Natural killer cell treated with Interleukin-12 subunit alpha and Interleukin-12 subunit beta and Interleukin-15 and Interleukin-18, amount 100 ng/mL, for 72 hours (primary cell): ENCODE measurements around the gene SPATA31D3. TPM values are rescaled to one million over a fixed set of nuclear protein-coding genes. Genes with fewer than 3 reads are reported as not detected.
"Not testable (repeated sequence)": the region's sequence is repeated elsewhere in the genome, so short reads cannot be mapped to it uniquely, and the experiment has no call there.

ENCODE experiments used
- ATAC-seq, 2 donors: fragments of 150-1000 bp; cut with Tn5 transposase in 1 of 2; sonication (Bioruptor Pico), chemical (Tn5 transposase) in 1 of 2; 2 replicates each; pipeline ENCODE4 v1.10.0; 2021
- DNase-seq: peaks from one replicate; pipeline ENCODE4 v3.0.0; 2022; ENCODE audit warnings: low spot score
- H3K27ac Mint-ChIP-seq, 2 donors: 1 replicate in 1 of 2; 2 replicates in 1 of 2; pipeline ENCODE4 v1.8.0; 2022; ENCODE audit warnings: mixed read lengths in 2 of 2, mild to moderate bottlenecking in 1 of 2, moderate library complexity in 1 of 2
- H3K27me3 Mint-ChIP-seq, 2 donors: 1 replicate in 1 of 2; 2 replicates in 1 of 2; pipeline ENCODE4 v1.8.0; 2022; ENCODE audit warnings: mixed read lengths in 2 of 2
- H3K36me3 Mint-ChIP-seq: one replicate; pipeline ENCODE4 v1.8.0; 2022; ENCODE audit warnings: mixed read lengths
- H3K4me1 Mint-ChIP-seq, 2 donors: 1 replicate in 1 of 2; 2 replicates in 1 of 2; pipeline ENCODE4 v1.8.0; 2022; ENCODE audit warnings: low read depth in 2 of 2, mixed read lengths in 2 of 2, mild to moderate bottlenecking in 1 of 2
- H3K4me3 Mint-ChIP-seq: one replicate; pipeline ENCODE4 v1.8.0; 2022; ENCODE audit warnings: mixed read lengths
- H3K9me3 Mint-ChIP-seq: 2 replicates; pipeline ENCODE4 v1.8.0; 2022; ENCODE audit warnings: mixed read lengths
- total RNA-seq, 2 donors: library from RNA; stranded (reverse); gene quantifications; one replicate each; pipeline ENCODE4 v1.2.3, GENCODE V29; 2022

The SPATA31D3 gene
- total RNA-seq, 2 donors from 2014 or later: not detected

DNA sequence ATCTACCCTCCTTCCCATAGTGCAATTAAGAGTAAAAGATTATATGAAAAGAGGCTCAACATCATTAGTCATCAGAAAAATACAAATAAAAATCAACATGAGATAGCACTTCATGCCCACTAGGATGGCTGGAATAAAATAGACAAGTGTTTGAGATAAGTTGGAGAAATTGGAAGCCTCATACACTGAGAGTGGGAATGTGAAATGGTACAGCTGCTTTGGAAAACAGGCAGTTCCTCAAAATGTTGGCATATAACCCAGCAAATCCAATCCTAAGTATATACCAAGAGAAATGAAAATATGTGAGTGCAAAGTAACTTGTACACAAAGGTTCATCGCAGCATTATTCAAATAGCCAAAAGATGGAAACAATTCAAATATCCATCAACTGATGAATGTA, 9.8 kb downstream of the SPATA31D3 start:
- ATAC-seq: no peak
- DNase-seq: no peak
- H3K36me3 Mint-ChIP-seq: peaks cover 18% of the 10 kb centered on the region
- no peak overlapping the region for H3K4me3 Mint-ChIP-seq
- no peaks in the 10 kb centered on the region for H3K4me1 Mint-ChIP-seq
- H3K27me3 Mint-ChIP-seq: peaks cover 2 to 5% of the 10 kb centered on the region in 2 donors
- H3K27ac Mint-ChIP-seq: no peak overlapping the region
- H3K9me3 Mint-ChIP-seq: peaks cover 19% of the 10 kb centered on the region

DNA sequence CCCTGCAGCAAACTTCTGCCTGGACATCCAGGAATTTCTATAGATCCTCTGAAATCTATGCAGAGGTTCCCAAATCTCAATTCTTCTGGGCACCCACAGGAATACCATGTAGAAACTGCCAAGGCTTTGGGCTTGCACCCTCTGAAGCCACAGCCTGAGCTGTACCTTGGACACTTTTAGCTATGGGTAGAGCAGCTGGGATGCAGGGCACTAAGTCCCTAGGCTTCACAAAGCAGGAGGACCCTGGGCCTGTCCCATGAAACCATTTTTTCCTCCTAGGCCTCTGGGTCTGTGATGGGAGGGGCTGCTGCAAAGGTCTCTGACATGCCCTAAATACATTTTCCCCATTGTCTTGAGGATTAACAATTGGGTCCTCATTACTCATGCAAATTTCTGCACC, 12.3 kb downstream of the SPATA31D3 start:
- Mint-ChIP-seq H3K36me3 (peaks cover 18% of the 10 kb centered on the region), H3K4me1 (no peaks in the 10 kb centered on the region), H3K27me3 (peaks cover 4 to 5% of the 10 kb centered on the region in 2 donors), H3K9me3 (peaks cover 19% of the 10 kb centered on the region), H3K27ac (no peak overlapping the region), H3K4me3 (no peak overlapping the region)
- DNase-seq (no peak), ATAC-seq (no peak)

- no peaks in the 10 kb centered on the region for H3K4me1 Mint-ChIP-seq
- H3K27me3 Mint-ChIP-seq: peaks cover 0 to 3% of the 10 kb centered on the region in 2 donors
- H3K9me3 Mint-ChIP-seq: peaks cover 2% of the 10 kb centered on the region
- no peaks in the 10 kb centered on the region for H3K36me3 Mint-ChIP-seq
- DNase-seq: no peak
- no peak overlapping the region for H3K4me3 Mint-ChIP-seq
- ATAC-seq: peak in 1 of 2 donors; percentile 15
- H3K27ac Mint-ChIP-seq: no peak overlapping the region
Measured at GRCh38 chr9:81964218-81965171, 21.2 kb downstream of the SPATA31D3 start.

- no peak for DNase-seq
Measured at GRCh38 chr9:81968026-81968425, 24.7 kb downstream of the SPATA31D3 start.

GRCh38 chr9:81969971-81970370, 26.7 kb downstream of the SPATA31D3 start:
- no peaks in the 10 kb centered on the region for H3K36me3 Mint-ChIP-seq
- peaks cover 7% of the 10 kb centered on the region for H3K9me3 Mint-ChIP-seq
- H3K4me1 Mint-ChIP-seq: no peaks in the 10 kb centered on the region
- no peak overlapping the region for H3K4me3 Mint-ChIP-seq
- H3K27me3 Mint-ChIP-seq: peaks cover 0 to 4% of the 10 kb centered on the region in 2 donors
- no peak for DNase-seq
- ATAC-seq: no peak
- no peak overlapping the region for H3K27ac Mint-ChIP-seq

More at GRCh38 chr9:81968026-81968425, 24.7 kb downstream of the SPATA31D3 start:
- Mint-ChIP-seq H3K4me3 (no peak overlapping the region), H3K9me3 (peaks cover 7% of the 10 kb centered on the region), H3K27me3 (peaks cover 0 to 7% of the 10 kb centered on the region in 2 donors), H3K36me3 (no peaks in the 10 kb centered on the region), H3K27ac (no peak overlapping the region), H3K4me1 (no peaks in the 10 kb centered on the region)
- no peak for ATAC-seq

DNA sequence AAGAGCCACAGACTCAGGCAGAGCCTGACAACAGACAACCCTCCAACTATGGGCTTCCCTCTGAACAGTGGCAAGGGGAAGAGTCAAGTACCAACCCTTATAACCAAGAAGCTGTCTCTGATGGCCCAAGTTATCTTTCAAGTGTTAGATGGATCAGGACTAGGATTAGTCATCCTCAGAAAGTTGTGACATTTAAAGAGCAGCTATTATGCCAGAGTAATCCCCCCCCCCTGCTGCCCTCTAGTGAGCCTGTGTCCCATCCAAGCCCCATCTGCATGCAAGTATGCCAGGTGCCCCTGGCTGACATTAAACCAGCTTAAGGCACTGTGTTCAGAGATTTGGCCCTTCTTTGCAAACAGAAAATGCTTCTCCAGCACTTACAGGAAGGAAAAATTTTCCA, 28.4 kb downstream of the SPATA31D3 start:
- Mint-ChIP-seq H3K9me3 (peaks cover 7% of the 10 kb centered on the region), H3K36me3 (no peaks in the 10 kb centered on the region), H3K27ac (no peak overlapping the region), H3K27me3 (peaks cover 0 to 4% of the 10 kb centered on the region in 2 donors), H3K4me3 (no peak overlapping the region), H3K4me1 (no peaks in the 10 kb centered on the region)
- DNase-seq (no peak), ATAC-seq (no peak)

- ATAC-seq: no peak
- Mint-ChIP-seq H3K27me3 (peaks cover 0 to 4% of the 10 kb centered on the region in 2 donors), H3K4me1 (no peaks in the 10 kb centered on the region), H3K27ac (no peak overlapping the region), H3K4me3 (no peak overlapping the region), H3K9me3 (peaks cover 5% of the 10 kb centered on the region), H3K36me3 (no peaks in the 10 kb centered on the region)
- DNase-seq: no peak
Measured at GRCh38 chr9:81974764-81975163, 31.5 kb downstream of the SPATA31D3 start.

DNA sequence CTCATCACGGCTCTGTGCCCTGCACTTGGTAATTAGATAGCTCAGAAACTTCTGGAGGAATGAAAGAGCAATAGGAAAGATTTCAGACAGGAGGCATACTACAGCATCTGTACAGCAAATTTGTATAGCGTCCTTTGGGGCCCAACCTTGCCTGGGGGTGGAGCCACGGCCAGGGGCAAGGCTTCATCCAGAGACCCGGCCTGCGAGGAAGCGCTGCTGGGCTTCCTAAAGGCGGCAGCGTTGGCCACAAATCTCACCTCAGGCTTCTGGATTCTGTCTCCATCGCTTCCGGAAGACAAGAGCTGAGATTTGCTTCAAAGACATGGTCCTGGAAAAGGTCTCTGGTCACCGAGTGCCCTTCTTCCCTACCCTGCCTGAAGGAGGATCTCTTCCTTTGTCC, 33.1 kb downstream of the SPATA31D3 start:
- H3K9me3 Mint-ChIP-seq: no peaks in the 10 kb centered on the region
- no peak overlapping the region for H3K27ac Mint-ChIP-seq
- no peaks in the 10 kb centered on the region for H3K4me1 Mint-ChIP-seq
- H3K4me3 Mint-ChIP-seq: no peak overlapping the region
- DNase-seq: no peak
- no peak for ATAC-seq
- peaks cover 0 to 8% of the 10 kb centered on the region in 2 donors for H3K27me3 Mint-ChIP-seq
- H3K36me3 Mint-ChIP-seq: no peaks in the 10 kb centered on the region

- ATAC-seq (no peak), DNase-seq (no peak)
- no peaks in the 10 kb centered on the region for H3K9me3 Mint-ChIP-seq
- no peak overlapping the region for H3K27ac Mint-ChIP-seq
- no peak overlapping the region for H3K4me3 Mint-ChIP-seq
- no peaks in the 10 kb centered on the region for H3K4me1 Mint-ChIP-seq
- peaks cover 0 to 8% of the 10 kb centered on the region in 2 donors for H3K27me3 Mint-ChIP-seq
- no peaks in the 10 kb centered on the region for H3K36me3 Mint-ChIP-seq
Measured at GRCh38 chr9:81979196-81979595, 35.9 kb downstream of the SPATA31D3 start.

GRCh38 chr9:81980568-81980967, 37.3 kb downstream of the SPATA31D3 start:
- Mint-ChIP-seq H3K36me3 (no peaks in the 10 kb centered on the region), H3K4me3 (no peak overlapping the region), H3K27ac (no peak overlapping the region), H3K27me3 (peaks cover 0 to 8% of the 10 kb centered on the region in 2 donors), H3K4me1 (no peaks in the 10 kb centered on the region), H3K9me3 (no peaks in the 10 kb centered on the region)
- DNase-seq (no peak), ATAC-seq (no peak)

DNA sequence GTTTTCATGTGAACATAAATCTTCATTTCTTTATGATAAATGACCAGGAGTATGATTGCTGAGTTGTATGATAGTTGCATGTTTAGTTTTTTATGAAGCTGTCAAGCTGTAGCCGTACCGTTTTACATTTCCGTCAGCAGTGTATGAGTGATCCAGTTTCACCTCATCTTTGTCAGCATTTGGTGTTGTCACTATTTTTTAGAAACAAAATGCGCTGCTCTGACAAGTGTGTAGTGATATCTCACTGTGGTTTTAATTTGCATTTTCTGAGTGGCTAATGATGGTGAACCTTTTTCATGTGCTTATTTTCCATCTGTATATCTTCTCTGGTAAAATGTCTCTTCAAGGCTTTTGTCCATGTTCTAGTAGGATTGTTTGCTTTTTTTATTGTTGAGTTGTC, 38.6 kb downstream of the SPATA31D3 start:
- no peaks in the 10 kb centered on the region for H3K9me3 Mint-ChIP-seq
- DNase-seq (no peak), ATAC-seq (no peak)
- H3K36me3 Mint-ChIP-seq: no peaks in the 10 kb centered on the region
- H3K27me3 Mint-ChIP-seq: peaks cover 0 to 8% of the 10 kb centered on the region in 2 donors
- H3K4me3 Mint-ChIP-seq: no peak overlapping the region
- H3K27ac Mint-ChIP-seq: no peak overlapping the region
- no peaks in the 10 kb centered on the region for H3K4me1 Mint-ChIP-seq

- Mint-ChIP-seq H3K4me3 (no peak overlapping the region), H3K27ac (no peak overlapping the region), H3K36me3 (no peaks in the 10 kb centered on the region), H3K27me3 (peaks cover 0 to 8% of the 10 kb centered on the region in 2 donors), H3K9me3 (no peaks in the 10 kb centered on the region), H3K4me1 (no peaks in the 10 kb centered on the region)
- no peak for DNase-seq
- no peak for ATAC-seq
Measured at GRCh38 chr9:81984928-81985327, 41.6 kb downstream of the SPATA31D3 start.

DNA sequence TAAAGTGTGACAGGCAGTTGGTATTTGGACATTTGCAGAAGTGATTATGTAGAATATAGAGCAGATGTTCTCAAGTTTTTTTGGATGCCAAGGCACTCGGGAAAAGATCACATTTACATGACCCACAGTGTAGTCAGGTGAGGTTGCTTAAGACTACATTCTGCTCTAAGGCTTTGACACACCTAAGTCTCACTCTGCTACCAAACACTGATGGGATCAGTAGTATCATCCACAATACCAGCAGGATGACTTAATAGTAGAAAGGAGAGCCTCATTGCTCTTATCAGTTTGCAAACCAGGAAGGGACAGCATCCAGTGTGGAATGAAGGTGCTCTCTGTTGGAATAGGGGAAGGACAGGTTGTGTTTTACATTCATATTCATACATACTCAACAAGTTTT, 42.8 kb downstream of the SPATA31D3 start:
- H3K9me3 Mint-ChIP-seq: no peaks in the 10 kb centered on the region
- H3K27me3 Mint-ChIP-seq: peaks cover 0 to 2% of the 10 kb centered on the region in 2 donors
- ATAC-seq: no peak
- no peak overlapping the region for H3K4me3 Mint-ChIP-seq
- H3K27ac Mint-ChIP-seq: no peak overlapping the region
- no peaks in the 10 kb centered on the region for H3K4me1 Mint-ChIP-seq
- H3K36me3 Mint-ChIP-seq: no peaks in the 10 kb centered on the region
- no peak for DNase-seq

- DNase-seq, H3K4me1 Mint-ChIP-seq, H3K9me3 Mint-ChIP-seq, H3K4me3 Mint-ChIP-seq, H3K36me3 Mint-ChIP-seq, H3K27me3 Mint-ChIP-seq, H3K27ac Mint-ChIP-seq: not testable (repeated sequence)
- peak in 1 of 2 donors; percentile 37 for ATAC-seq
Measured at GRCh38 chr9:81988472-81988871, 45.2 kb downstream of the SPATA31D3 start, which contains the start of gene SPATA31D1. TSS of gene SPATA31D1 (plus strand) at chr9:81988772. CDS start at chr9:81988819, 47 bp downstream.
